CD4-positive, CD25-positive, alpha-beta regulatory T cell (primary cell): ENCODE data around the gene TLR3. TPM values are rescaled to one million over a fixed set of nuclear protein-coding genes. Genes with fewer than 3 reads are reported as not detected.
A peak's percentile ranks its signal among the peaks of the same experiment; 100 is the strongest.

Source experiments
- ATAC-seq, 2 donors: fragments of 150-1000 bp; cut with Tn5 transposase; one replicate each; pipeline ENCODE4 v1.10.0; 2021; ENCODE audit warnings: low read depth in 2 of 2, moderate number of reproducible peaks in 2 of 2, moderate library complexity in 1 of 2
- DNase-seq, 3 donors: peaks; one replicate each; pipeline versions ENCODE4 v3.0.0 to v3.0.0-alpha.2; 2012 to 2022; ENCODE audit warnings: mixed read lengths in 1 of 3
- H3K27ac ChIP-seq: one replicate; pipeline ENCODE4 v1.7.0; 2013; ENCODE audit warnings: mild to moderate bottlenecking, low read length; ENCODE audit not compliant: insufficient read depth, poor library complexity, severe bottlenecking
- H3K27me3 ChIP-seq: one replicate; pipeline ENCODE4 v1.7.0; 2013; ENCODE audit warnings: low read length; ENCODE audit not compliant: control insufficient read depth, insufficient read depth
- H3K36me3 ChIP-seq: one replicate; pipeline ENCODE4 v1.7.0; 2013; ENCODE audit warnings: mild to moderate bottlenecking, low read length, moderate library complexity; ENCODE audit not compliant: control insufficient read depth, insufficient read depth
- H3K4me1 ChIP-seq: 2 replicates; pipeline ENCODE4 v1.7.0; 2013; ENCODE audit warnings: mild to moderate bottlenecking, low read length; ENCODE audit not compliant: insufficient read depth, control insufficient read depth, poor library complexity, severe bottlenecking
- H3K4me3 ChIP-seq: one replicate; pipeline ENCODE4 v1.7.0; 2013; ENCODE audit warnings: low read depth, mild to moderate bottlenecking, low read length, moderate library complexity
- H3K9me3 ChIP-seq, 2 experiments: 1 replicate in 1 of 2; 2 replicates in 1 of 2; pipeline ENCODE4 v1.7.0; 2013; ENCODE audit warnings: low read length in 2 of 2, mild to moderate bottlenecking in 1 of 2, moderate library complexity in 1 of 2; ENCODE audit not compliant: control insufficient read depth in 2 of 2
- H3K27ac Mint-ChIP-seq, 3 donors: one replicate each; pipeline ENCODE4 v1.8.0; 2020 to 2022; ENCODE audit warnings: mild to moderate bottlenecking in 3 of 3, mixed read lengths in 3 of 3, moderate library complexity in 2 of 3
- H3K27me3 Mint-ChIP-seq: one replicate; pipeline ENCODE4 v1.8.0; 2022; ENCODE audit warnings: mild to moderate bottlenecking, mixed read lengths
- H3K36me3 Mint-ChIP-seq: one replicate; pipeline ENCODE4 v1.8.0; 2020; ENCODE audit warnings: mixed read lengths
- H3K4me1 Mint-ChIP-seq, 4 donors: one replicate each; pipeline ENCODE4 v1.8.0; 2020 to 2022; ENCODE audit warnings: mixed read lengths in 4 of 4, mild to moderate bottlenecking in 1 of 4
- H3K4me3 Mint-ChIP-seq, 4 donors: one replicate each; pipeline ENCODE4 v1.8.0; 2020 to 2022; ENCODE audit warnings: mild to moderate bottlenecking in 4 of 4, mixed read lengths in 4 of 4, moderate library complexity in 3 of 4
- H3K9me3 Mint-ChIP-seq, 7 donors: one replicate each; pipeline ENCODE4 v1.8.0; 2020 to 2022; ENCODE audit warnings: mixed read lengths in 7 of 7, mild to moderate bottlenecking in 3 of 7, moderate library complexity in 2 of 7
- polyA plus RNA-seq, 4 donors: library from polyadenylated mRNA; unstranded; fragments of 300-500 nt; fragmentation: Illumina TruSeq; gene quantifications; one replicate each; pipeline ENCODE4 v1.2.3, GENCODE V29; 2021
- total RNA-seq: library from RNA; stranded (reverse); gene quantifications from one replicate; pipeline ENCODE4 v1.2.3, GENCODE V29; 2022

Gene TLR3
- total and polyA plus RNA-seq, 5 donors from 2014 or later = 0.20 to 2.5 (median 0.53) TPM

DNA sequence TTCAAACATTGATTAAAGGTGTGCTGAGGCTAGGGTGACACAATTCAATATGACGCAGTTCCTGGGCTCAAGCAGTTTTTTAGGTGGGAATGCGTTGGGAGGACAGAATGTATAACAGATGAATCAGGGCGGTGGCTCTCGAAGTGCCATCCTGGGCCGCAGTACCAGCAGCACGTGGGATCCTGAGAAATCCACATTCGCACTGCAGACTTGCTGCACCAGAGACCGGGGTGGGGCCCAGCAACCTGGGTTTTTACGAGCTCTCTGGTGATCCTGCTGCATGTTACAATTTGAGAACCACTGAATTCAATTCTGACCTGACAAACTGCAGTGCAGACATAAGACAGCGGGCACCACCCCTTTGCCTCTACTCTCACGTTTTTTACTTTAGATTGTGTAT lies 65.9 kb downstream of the TLR3 start:
- Histone ChIP-seq H3K27me3 (peaks cover 6% of the 10 kb centered on the region), H3K4me1 (no peaks in the 10 kb centered on the region), H3K4me3 (no peak overlapping the region), H3K27ac (no peak overlapping the region), H3K36me3 (no peaks in the 10 kb centered on the region), H3K9me3 (no peaks in the 10 kb centered on the region)
- ATAC-seq (no peak), DNase-seq (no peak)
- Mint-ChIP-seq H3K36me3 (no peaks in the 10 kb centered on the region), H3K27me3 (peaks cover 25% of the 10 kb centered on the region), H3K9me3 (no peaks in the 10 kb centered on the region), H3K27ac (peak overlapping the region in 1 of 3 donors; percentile 24), H3K4me1 (peaks cover 0 to 4% (median 2%) of the 10 kb centered on the region in 4 donors), H3K4me3 (no peak overlapping the region)

DNA sequence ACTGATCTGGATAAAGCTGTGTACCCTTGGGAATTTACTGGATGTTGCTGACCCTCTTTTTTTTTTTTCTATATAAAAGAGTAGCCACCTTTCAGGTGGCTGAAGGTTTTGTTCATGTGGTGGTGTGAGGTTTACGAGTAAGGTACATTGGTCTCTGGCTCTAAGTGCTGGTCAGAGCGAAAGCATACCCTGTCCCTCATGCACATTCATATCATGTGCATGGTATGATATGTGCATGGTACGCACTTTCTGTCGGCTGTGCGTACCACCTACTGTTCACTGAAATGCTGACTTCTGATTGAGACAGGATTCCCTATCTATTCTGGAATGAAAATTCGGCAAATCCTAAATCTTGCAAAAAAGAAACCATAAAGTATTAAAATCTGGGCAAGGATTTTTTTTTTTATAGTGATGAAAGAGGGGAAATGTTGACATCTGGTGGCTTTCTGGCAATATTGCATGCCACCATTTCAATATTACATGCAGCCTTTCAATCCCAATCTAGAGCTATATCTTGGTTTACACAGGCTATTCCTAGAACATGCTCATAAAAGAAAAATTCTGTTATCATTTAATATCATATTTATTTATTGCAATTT lies 68.3 kb downstream of the TLR3 start:
- H3K4me1 ChIP-seq = no peaks in the 10 kb centered on the region
- Mint-ChIP-seq H3K4me3 (no peak overlapping the region), H3K27me3 (peaks cover 24% of the 10 kb centered on the region), H3K36me3 (no peaks in the 10 kb centered on the region), H3K9me3 (no peaks in the 10 kb centered on the region), H3K4me1 (peaks cover 0 to 4% (median 2%) of the 10 kb centered on the region in 4 donors), H3K27ac (no peak overlapping the region)
- H3K4me3 ChIP-seq = no peak overlapping the region
- H3K36me3 ChIP-seq = no peaks in the 10 kb centered on the region
- no peaks in the 10 kb centered on the region for H3K9me3 ChIP-seq
- ATAC-seq (no peak), DNase-seq (peak in 1 of 3 donors; percentile 15)
- H3K27me3 ChIP-seq = peaks cover 6% of the 10 kb centered on the region
- H3K27ac ChIP-seq = no peak overlapping the region

Other genes starting within 250 kb of the TLR3 start
- gene FAM149A, start 35.5 kb downstream of the TLR3 start, total RNA-seq = 1.1 TPM
- gene FAM149A, start 35.5 kb downstream of the TLR3 start, polyA plus RNA-seq = under 1 TPM in 1 of 4 donors, not detected in 3; 0.52 TPM
- gene CYP4V2, start 122.4 kb downstream of the TLR3 start, total RNA-seq = 29.1 TPM
- gene CYP4V2, start 122.4 kb downstream of the TLR3 start, polyA plus RNA-seq = 10 to 100 TPM; 26.1 to 30.9 (median 27.8) TPM
- gene KLKB1, start 158.4 kb downstream of the TLR3 start, total RNA-seq = 1.2 TPM
- under 1 TPM in 1 of 4 donors, not detected in 3; 0.14 TPM for gene KLKB1, start 158.4 kb downstream of the TLR3 start, polyA plus RNA-seq
- not detected for gene F11, start 197.0 kb downstream of the TLR3 start, total RNA-seq
- gene F11, start 197.0 kb downstream of the TLR3 start, polyA plus RNA-seq = not detected